Smooth muscle cell of the pulmonary artery (primary cell): Measurements from ENCODE around the gene SS18L1. TPM values are rescaled to one million over a fixed set of nuclear protein-coding genes. Genes with fewer than 3 reads are reported as not detected.

ENCODE experiments used
- total RNA-seq: library from RNA; depleted of rRNA; stranded (reverse); fragments of >200 nt; gene quantifications from 2 replicates; pipeline ENCODE4 v1.2.3, GENCODE V29; 2014

SS18L1 gene, protein sequence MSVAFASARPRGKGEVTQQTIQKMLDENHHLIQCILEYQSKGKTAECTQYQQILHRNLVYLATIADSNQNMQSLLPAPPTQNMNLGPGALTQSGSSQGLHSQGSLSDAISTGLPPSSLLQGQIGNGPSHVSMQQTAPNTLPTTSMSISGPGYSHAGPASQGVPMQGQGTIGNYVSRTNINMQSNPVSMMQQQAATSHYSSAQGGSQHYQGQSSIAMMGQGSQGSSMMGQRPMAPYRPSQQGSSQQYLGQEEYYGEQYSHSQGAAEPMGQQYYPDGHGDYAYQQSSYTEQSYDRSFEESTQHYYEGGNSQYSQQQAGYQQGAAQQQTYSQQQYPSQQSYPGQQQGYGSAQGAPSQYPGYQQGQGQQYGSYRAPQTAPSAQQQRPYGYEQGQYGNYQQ
- total RNA-seq = 11.7 and 19.4 TPM in 2 replicates

DNA sequence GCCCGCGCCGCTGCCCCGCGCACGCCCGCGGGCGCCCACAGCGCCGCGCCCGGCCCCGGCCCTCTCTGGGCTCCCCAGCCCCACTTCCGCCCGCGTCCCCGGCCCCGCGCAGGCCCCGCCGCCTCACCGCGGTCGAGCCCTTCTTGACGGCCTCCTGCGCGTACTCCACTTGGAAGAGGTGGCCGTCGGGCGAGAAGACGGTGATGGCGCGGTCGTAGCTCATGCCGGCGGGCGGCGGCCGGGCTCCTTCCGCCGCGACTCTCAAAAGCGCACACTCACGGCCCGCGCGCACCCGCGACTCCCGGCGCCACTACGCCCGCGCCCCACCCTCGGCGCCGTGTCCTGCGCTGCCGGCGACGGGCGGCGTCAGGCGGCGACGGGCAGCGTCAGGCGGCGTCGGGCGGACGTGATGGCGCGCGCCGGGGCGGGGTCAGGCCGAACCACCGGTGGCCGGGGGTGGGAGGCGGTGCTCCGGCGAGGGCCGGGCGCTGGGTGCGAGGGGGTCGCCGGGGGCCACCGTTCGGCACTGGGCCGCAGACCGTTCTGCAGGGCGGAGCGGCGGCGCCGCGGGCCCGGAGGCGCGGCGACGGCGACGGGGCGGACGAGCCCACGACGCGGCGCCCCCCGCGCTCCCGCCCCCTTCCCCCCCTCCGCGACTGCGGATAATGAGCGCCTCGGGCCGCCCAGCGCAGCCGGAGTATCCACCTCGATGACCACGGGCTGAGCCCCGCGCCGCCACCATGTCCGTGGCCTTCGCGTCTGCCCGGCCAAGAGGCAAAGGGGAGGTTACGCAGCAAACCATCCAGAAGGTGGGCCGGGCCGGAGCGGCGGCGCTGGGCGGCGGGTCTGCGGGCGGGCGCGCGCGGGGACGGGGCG, at the start of gene SS18L1, which contains the start of gene PSMA7:
Gene SS18L1, plus strand, starts transcription at position 689 of the 876 bp plus-strand sequence. Its CDS starts 52 bp downstream, at position 741.
Gene PSMA7, minus strand, starts transcription at position 314 of the 876 bp plus-strand sequence. Its CDS starts 91 bp downstream, at position 223.

DNA sequence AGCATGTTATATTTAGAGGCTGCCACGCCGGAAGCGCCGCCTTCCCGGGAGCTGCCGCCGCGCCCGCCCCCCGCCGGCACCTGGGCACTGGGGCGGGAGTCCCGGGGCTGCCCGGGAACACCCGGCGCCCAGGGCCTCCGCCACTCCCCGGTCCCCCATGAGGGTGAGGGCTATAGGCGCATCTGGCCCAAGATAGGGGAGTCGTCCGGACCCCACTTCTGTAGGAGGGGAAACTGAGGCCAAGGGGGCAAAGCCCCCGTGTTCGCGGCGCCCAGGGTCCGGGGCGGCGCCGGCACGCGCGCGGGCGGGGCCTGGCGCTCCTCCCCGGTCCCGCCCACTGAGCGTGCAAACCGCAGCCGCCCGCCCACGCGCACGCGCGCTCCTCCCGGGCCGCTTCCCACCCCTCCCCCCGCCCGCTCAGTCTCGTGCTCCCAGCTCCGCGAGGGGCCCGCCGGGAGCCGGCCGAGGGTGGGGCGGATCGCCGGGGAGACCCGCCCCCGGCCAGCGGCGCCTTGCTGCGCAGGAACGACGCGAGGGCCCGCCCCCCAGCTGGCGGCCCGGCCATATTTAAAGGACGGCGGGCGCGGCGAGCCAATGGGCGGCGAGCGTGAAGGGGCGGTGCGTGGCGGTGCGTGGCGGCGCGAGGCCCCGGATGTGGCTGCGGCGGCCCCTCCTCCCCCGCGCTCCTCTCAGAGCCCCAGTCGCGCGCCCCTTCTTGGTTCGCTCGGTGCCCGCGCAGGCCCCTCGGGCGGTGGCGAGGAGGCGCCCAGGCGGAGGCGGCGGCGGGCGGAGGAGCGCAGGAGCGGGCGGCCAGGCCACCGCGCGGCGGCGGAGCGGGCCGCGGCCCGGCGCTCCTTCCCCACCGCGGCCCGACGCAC, 21.6 kb upstream of the SS18L1 start, which contains the start of gene LSM14B:
Gene LSM14B, plus strand, starts transcription at position 700 of the 878 bp plus-strand sequence. CDS start 192 bp downstream, outside the sequence.

DNA sequence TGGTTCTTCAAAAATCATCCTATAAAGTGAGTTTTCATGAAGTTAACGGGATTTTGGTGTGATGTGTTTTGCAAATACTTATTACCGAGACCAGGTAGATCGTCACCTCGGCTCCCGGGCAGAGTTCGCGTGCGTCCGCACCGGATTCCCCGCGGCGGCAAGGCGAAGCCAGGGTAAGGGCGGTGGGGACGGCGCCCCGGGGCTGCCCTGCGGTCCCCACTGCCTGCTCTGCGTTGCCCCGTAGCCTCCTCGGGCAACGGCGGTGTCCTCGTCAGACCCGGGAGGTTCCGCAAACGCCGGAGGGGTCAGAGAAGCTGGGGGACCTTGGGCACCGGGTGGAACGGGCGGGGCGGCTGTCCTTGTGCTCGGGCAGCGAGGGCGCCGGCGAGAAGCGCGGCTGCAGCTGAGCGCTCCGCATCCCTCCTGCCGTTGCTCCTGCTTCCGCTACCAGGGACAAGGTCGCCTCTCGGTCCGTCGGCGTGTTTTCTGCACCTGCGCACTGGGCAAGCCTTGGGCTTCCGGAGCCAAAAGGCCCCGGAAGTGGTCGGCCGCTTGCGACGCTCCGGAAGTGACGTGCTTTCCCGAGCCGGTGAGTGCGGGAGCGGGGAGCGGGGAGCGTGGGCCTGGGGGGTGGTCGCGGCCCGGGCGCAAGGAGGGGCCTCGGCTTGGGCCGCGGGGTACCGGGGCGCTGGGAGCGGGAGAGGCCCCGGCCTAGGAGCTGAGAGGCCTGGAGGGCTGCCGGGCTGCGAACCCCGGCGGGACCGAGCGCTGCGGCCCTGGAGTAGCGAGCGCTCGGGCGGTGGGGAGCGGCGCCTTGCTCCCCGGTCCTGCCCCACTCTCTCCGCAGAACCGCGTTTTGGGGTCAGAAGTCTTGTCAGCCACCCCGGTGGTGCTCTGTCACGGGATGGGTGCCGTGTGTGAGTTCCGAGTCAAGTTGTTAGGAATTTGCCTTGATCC, 39.2 kb downstream of the SS18L1 start, which contains the start of gene MTG2:
Gene MTG2, plus strand, starts transcription at position 560 of the 957 bp plus-strand sequence. CDS start 10,393 bp downstream, outside the sequence.

DNA sequence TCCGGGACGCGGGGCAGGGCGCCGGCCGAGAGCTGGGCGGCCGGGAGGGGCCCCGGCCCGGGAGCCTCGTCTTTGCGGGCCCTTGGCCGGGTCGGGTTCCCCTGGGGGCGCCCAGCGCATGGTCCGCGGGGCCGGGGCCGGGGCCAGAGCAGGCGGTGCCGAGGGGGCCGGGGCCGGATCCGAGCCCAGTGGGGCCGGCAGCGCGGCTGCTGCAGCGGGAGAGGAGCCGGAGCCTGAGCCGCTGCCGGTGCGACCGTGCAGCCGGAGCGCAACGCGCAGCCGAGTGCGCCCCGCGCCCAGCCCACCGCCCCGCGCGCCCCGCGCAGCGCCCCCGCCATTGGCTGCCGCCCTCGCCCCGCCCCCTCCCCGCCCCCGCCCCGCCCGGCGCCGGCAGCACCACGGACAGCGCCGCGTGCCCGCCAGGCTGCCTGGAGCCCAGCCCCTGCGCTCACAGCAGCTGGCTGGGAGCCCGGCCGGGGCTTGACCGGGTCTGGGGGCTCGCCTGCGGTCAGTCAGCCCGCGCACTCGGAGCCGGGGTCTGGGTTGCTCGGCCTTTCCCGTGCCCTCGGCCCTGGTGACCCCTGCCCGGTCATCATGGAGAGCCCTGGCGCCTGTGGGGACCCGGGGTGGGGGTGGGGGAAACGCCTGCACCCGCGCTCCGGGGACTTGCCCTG, 76.6 kb downstream of the SS18L1 start, which contains the start of gene HRH3:
Gene HRH3, minus strand, starts transcription at position 287 of the 674 bp plus-strand sequence. CDS start 308 bp downstream, outside the sequence.

Other genes starting within 250 kb of the SS18L1 start
- gene TAF4, start 77.9 kb upstream of the SS18L1 start, total RNA-seq = 5.7 and 7.0 TPM in 2 replicates
- gene LSM14B, start 21.3 kb upstream of the SS18L1 start, total RNA-seq = 43.7 and 52.0 TPM in 2 replicates
- 196 and 262 TPM in 2 replicates for gene PSMA7, start 375 bp upstream of the SS18L1 start, total RNA-seq
- gene MTG2, start 39.3 kb downstream of the SS18L1 start, total RNA-seq = 15.4 and 19.2 TPM in 2 replicates
- not detected in 2 replicates for gene HRH3, start 76.5 kb downstream of the SS18L1 start, total RNA-seq
- gene OSBPL2, start 94.8 kb downstream of the SS18L1 start, total RNA-seq = 30.7 and 32.0 TPM in 2 replicates
- 68.2 and 95.2 TPM in 2 replicates for gene ADRM1, start 159.2 kb downstream of the SS18L1 start, total RNA-seq
- gene LAMA5, start 223.5 kb downstream of the SS18L1 start, total RNA-seq = 243 and 256 TPM in 2 replicates
- 201 and 251 TPM in 2 replicates for gene RPS21, start 243.3 kb downstream of the SS18L1 start, total RNA-seq